ENCODE data around the gene PIAS4.
"Not testable (repeated sequence)": the region's sequence is repeated elsewhere in the genome, so short reads cannot be mapped to it uniquely, and the experiment has no call there.

PIAS4 gene

GRCh38 chr19:3990815-3991117 is 16.8 kb upstream of the PIAS4 start:
- no peak for FAIRE-seq
- DNase-seq (ENCODE audit: low spot score): no peak

DNA sequence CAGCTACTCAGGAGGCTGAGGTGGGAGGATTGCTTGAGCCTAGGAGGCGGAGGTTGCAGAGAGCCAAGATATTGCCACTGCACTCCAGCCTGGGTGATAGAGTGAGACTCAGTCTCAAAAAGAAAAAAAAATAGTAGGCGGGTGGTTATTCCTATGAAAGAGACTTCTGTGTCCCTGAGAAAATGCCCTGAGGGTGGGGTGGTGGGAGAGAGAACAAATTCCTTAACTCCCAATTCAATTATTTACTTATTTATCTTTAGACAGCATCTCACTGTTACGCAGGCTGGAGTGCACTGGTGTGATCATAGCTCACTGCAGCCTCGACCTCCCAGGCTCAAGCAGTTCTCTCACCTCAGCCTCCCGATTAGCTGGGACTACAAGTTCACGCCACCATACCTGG is 11.9 kb upstream of the PIAS4 start:
- DNase-seq (ENCODE audit: low spot score) (no peak), FAIRE-seq (no peak)

GRCh38 chr19:3998667-3999412 is 8.7 kb upstream of the PIAS4 start:
- not testable (repeated sequence) for DNase-seq (ENCODE audit: low spot score); FAIRE-seq

GRCh38 chr19:4000798-4001197 is 6.7 kb upstream of the PIAS4 start:
- DNase-seq (ENCODE audit: low spot score); FAIRE-seq: not testable (repeated sequence)

DNA sequence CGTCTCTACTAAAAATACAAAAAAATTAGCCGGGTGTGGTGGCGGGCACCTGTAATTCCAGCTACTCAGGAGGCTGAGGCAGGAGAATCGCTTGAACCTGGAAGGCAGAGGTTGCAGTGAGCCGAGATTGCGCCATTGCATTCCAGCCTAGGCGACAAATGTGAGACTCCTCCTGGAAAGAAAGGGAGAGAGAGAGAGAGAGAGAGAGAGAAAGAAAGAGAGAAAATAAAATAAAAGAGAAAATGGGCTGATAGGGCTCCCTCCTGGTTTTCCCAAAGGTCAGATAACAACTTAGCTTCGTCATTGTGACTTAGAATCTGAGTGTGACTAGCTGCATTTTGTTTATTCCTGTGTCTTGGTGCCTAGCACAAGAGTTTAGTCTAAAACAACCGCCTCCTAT is 2.1 kb upstream of the PIAS4 start:
- FAIRE-seq; DNase-seq (ENCODE audit: low spot score): not testable (repeated sequence)

- FAIRE-seq: no peak
- no peak for DNase-seq (ENCODE audit: low spot score)
Observed at GRCh38 chr19:4007836-4008539, 452 bp downstream of the PIAS4 start.

- DNase-seq (ENCODE audit: low spot score): no peak
- FAIRE-seq: no peak
Observed at GRCh38 chr19:4009990-4010807, 2.7 kb downstream of the PIAS4 start.

DNA sequence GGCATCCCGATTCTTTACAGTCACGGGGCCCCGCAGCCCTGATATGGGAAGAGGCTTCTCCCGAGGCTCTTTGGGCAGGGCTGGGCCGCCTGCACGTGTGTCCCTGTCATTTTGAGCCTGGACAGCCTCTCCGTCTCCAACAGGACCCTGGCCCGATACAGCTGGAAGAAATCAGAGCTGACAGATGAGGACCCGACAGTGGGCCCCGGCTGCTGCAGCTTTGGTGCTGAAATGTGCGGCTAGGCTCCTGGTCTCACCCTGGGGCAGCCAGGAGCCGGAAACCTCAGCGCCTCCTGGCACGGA is 3.2 kb downstream of the PIAS4 start:
- FAIRE-seq (no peak), DNase-seq (ENCODE audit: low spot score) (no peak)

GRCh38 chr19:4011430-4011829 is 3.9 kb downstream of the PIAS4 start:
- DNase-seq (ENCODE audit: low spot score); FAIRE-seq: not testable (repeated sequence)

DNA sequence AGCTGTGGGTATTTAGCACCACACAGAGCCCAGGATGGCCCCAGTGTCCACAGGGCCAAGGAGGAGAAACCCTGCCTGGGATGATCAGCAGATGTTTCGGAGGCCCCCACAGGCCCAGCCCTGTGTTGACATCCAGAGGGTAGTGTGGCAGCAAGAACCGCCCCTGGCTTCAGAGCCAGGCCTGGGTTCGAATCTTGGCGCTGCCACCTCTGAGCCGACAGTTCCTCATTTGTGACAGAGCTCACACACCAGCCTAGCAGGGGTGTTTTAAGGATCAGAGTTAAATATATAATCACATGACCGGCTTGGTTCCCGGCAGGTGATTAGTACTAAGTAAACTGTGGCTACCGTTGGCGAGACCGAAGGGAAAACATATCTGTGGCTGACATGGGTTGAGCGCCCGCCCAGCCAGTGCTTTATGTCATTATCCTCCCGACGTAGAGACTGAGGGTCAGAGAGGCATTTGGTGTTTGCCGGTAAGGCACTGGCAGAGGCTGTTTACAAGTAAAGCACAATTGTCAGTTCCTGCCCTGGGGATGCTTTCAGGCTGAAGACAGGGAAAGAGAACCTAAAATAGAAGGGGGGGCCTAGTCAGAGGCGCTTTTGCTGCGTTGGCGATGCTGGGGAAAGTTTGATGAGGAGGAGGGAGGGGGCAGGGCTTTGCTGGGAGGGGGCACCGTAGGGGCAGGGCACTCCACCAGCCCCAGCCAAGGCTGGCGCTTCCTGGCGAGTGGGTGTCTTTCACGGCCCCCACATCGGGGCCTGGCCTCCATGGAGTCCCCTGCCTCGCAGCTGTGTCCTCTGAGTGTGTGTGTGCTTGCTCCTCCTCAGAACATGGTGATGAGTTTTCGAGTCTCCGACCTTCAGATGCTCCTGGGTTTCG is 4.8 kb downstream of the PIAS4 start:
- DNase-seq (ENCODE audit: low spot score) (no peak), FAIRE-seq (no peak)

DNA sequence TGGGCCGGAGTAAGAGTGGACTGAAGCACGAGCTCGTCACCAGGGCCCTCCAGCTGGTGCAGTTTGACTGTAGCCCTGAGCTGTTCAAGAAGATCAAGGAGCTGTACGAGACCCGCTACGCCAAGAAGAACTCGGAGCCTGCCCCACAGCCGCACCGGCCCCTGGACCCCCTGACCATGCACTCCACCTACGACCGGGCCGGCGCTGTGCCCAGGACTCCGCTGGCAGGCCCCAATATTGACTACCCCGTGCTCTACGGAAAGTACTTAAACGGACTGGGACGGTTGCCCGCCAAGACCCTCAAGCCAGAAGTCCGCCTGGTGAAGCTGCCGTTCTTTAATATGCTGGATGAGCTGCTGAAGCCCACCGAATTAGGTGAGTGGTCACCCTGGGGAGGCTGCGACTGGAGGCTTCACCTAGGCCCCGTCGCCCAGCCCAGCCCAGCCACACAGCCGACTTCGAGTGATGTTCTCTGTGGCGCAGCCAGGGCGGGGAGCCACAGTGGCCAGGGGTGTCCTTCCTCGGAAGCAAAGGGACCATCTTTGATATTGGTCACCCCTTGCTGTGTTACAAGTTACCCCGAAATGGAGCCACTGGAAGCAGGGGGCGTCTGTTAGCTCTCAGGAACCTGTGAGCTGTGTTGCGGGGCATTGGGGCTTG is 5.6 kb downstream of the PIAS4 start:
- no peak for DNase-seq (ENCODE audit: low spot score)
- FAIRE-seq: no peak

- FAIRE-seq (no peak), DNase-seq (ENCODE audit: low spot score) (no peak)
Observed at GRCh38 chr19:4013886-4014540, 6.5 kb downstream of the PIAS4 start.

DNA sequence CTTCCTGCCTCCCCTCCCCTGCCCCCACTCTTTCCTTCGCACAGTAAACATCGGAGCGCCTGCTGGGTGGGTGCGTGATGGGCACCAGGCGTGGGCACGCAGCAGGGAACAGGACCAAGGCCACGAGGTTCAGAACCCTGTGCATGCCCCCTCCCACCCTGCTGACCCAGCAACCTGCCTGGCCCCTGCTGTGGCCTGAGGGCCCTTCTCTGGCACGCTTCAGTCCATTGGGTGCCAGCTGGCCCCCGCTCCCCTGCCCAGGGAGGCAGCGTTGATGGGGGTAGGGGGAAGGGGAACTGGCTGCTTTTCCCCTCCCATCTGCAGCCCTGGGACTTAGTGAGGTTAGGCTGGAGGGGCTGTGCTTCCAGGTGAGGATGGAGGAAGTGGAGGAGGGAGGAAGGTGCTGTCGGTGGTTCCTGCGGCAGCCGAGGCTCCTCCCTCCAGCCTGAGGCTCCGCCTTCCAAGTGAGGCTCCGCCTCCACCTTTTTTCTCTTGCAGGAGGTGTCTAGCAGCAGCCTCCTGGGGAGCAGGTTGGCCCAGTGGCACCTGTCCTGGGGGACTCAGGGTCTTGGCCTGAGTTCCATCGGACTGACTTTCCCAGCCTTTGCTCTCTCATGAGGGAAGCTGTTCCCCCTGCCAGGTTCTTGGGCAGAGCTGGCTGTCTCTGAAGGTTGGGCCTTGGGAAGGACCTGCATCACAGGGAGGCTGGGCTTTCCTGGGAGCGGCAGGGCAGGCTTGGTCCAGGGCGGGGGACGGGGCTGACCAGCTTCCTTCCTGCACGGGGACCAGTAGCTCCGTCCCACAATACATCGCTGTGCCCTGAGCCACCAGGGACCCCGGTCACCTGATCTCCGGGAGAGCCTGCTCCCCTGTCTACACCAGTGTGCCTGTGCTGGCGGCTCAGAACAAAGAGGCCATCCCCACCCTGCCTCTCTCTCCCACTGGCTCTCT is 7.3 kb downstream of the PIAS4 start:
- no peak for FAIRE-seq
- no peak for DNase-seq (ENCODE audit: low spot score)

GRCh38 chr19:4015705-4016402 is 8.3 kb downstream of the PIAS4 start:
- FAIRE-seq: no peak
- DNase-seq (ENCODE audit: low spot score): no peak

- DNase-seq (ENCODE audit: low spot score): no peak
- no peak for FAIRE-seq
Observed at GRCh38 chr19:4016486-4016885, 8.9 kb downstream of the PIAS4 start.

GRCh38 chr19:4016903-4017638 is 9.5 kb downstream of the PIAS4 start:
- no peak for FAIRE-seq

GRCh38 chr19:4018140-4018613 is 10.6 kb downstream of the PIAS4 start:
- DNase-seq (ENCODE audit: low spot score): no peak
- FAIRE-seq: no peak

More at GRCh38 chr19:4016903-4017638, 9.5 kb downstream of the PIAS4 start:
- no peak for DNase-seq (ENCODE audit: low spot score)
